ENCODE measurements around the gene FHOD1. TPM values are rescaled to one million over a fixed set of nuclear protein-coding genes. Genes with fewer than 3 reads are reported as not detected.

Gene FHOD1
- total and polyA plus RNA-seq, 2 of the 13 experiments (the other 11 are each of a cell fraction or from before 2014, with no cell fraction given), result 20.0 to 20.8 TPM

- TF ChIP-seq, protein P1, sequence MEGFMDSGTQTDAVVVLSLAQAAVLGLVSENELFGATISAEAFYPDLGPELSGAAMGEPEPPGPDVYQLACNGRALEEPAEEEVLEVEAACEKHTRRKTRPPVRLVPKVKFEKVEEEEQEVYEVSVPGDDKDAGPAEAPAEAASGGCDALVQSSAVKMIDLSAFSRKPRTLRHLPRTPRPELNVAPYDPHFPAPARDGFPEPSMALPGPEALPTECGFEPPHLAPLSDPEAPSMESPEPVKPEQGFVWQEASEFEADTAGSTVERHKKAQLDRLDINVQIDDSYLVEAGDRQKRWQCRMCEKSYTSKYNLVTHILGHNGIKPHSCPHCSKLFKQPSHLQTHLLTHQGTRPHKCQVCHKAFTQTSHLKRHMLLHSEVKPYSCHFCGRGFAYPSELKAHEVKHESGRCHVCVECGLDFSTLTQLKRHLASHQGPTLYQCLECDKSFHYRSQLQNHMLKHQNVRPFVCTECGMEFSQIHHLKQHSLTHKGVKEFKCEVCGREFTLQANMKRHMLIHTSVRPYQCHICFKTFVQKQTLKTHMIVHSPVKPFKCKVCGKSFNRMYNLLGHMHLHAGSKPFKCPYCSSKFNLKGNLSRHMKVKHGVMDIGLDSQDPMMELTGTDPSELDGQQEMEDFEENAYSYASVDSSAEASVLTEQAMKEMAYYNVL (CRISPR knock-in tag; IDR thresholded peaks at IDR 0.05; ENCODE audit: borderline replicate concordance), result peak; percentile 91; the same call in 1 of the 2 replicates
- TF ChIP-seq, protein P2, sequence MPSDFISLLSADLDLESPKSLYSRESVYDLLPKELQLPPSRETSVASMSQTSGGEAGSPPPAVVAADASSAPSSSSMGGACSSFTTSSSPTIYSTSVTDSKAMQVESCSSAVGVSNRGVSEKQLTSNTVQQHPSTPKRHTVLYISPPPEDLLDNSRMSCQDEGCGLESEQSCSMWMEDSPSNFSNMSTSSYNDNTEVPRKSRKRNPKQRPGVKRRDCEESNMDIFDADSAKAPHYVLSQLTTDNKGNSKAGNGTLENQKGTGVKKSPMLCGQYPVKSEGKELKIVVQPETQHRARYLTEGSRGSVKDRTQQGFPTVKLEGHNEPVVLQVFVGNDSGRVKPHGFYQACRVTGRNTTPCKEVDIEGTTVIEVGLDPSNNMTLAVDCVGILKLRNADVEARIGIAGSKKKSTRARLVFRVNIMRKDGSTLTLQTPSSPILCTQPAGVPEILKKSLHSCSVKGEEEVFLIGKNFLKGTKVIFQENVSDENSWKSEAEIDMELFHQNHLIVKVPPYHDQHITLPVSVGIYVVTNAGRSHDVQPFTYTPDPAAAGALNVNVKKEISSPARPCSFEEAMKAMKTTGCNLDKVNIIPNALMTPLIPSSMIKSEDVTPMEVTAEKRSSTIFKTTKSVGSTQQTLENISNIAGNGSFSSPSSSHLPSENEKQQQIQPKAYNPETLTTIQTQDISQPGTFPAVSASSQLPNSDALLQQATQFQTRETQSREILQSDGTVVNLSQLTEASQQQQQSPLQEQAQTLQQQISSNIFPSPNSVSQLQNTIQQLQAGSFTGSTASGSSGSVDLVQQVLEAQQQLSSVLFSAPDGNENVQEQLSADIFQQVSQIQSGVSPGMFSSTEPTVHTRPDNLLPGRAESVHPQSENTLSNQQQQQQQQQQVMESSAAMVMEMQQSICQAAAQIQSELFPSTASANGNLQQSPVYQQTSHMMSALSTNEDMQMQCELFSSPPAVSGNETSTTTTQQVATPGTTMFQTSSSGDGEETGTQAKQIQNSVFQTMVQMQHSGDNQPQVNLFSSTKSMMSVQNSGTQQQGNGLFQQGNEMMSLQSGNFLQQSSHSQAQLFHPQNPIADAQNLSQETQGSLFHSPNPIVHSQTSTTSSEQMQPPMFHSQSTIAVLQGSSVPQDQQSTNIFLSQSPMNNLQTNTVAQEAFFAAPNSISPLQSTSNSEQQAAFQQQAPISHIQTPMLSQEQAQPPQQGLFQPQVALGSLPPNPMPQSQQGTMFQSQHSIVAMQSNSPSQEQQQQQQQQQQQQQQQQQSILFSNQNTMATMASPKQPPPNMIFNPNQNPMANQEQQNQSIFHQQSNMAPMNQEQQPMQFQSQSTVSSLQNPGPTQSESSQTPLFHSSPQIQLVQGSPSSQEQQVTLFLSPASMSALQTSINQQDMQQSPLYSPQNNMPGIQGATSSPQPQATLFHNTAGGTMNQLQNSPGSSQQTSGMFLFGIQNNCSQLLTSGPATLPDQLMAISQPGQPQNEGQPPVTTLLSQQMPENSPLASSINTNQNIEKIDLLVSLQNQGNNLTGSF (CRISPR knock-in tag; IDR thresholded peaks at IDR 0.05), result peak; percentile 83; the same call in 1 of the 2 replicates
- TF ChIP-seq ZNF383 (CRISPR knock-in tag; IDR thresholded peaks at IDR 0.05; ENCODE audit: borderline replicate concordance) (no peak), IRX3 (CRISPR knock-in tag; IDR thresholded peaks at IDR 0.05; ENCODE audit: borderline replicate concordance, low read depth) (no peak; the same call in 1 of the 2 replicates), ZNF83 (CRISPR knock-in tag; IDR thresholded peaks at IDR 0.05; ENCODE audit: borderline replicate concordance) (peak; percentile 86), FUBP1 (CRISPR knock-in tag; IDR thresholded peaks at IDR 0.05; ENCODE audit: borderline replicate concordance) (no peak), HCFC1 (IDR thresholded peaks at IDR 0.05; ENCODE audit: low read depth, low read length) (no peak), KDM4B (CRISPR knock-in tag; IDR thresholded peaks at IDR 0.05) (peak; percentile 97), ZNF678 (CRISPR knock-in tag; IDR thresholded peaks at IDR 0.05) (0 out of 2 replicates have a peak, but pooled peaks have one; percentile 57), ZNF367 (CRISPR knock-in tag; IDR thresholded peaks at IDR 0.05; ENCODE audit: borderline replicate concordance) (no peak), ARNTL (CRISPR knock-in tag; IDR thresholded peaks at IDR 0.05) (peak; percentile 76), ARNT2 (CRISPR knock-in tag; IDR thresholded peaks at IDR 0.05; ENCODE audit: low read depth) (peak; percentile 94), GFI1 (CRISPR knock-in tag; IDR thresholded peaks at IDR 0.05; ENCODE audit: borderline replicate concordance) (peak; percentile 19; the same call in 1 of the 2 replicates), CCAR2 (optimal IDR thresholded peaks at IDR 0.05; ENCODE audit: low read depth, low read length) (no peak), ZNF446 (CRISPR knock-in tag; IDR thresholded peaks at IDR 0.05) (no peak), ZNF333 (CRISPR knock-in tag; IDR thresholded peaks at IDR 0.05; ENCODE audit: borderline replicate concordance) (peak; percentile 95; the same call in 1 of the 2 replicates), HES4 (CRISPR knock-in tag; IDR thresholded peaks at IDR 0.05; ENCODE audit: borderline replicate concordance) (peak; percentile 50; the same call in 1 of the 2 replicates), NFKBIZ (CRISPR knock-in tag; IDR thresholded peaks at IDR 0.05) (peak; percentile 75; the same call in 1 of the 2 replicates)
- TF ChIP-seq, protein P3, sequence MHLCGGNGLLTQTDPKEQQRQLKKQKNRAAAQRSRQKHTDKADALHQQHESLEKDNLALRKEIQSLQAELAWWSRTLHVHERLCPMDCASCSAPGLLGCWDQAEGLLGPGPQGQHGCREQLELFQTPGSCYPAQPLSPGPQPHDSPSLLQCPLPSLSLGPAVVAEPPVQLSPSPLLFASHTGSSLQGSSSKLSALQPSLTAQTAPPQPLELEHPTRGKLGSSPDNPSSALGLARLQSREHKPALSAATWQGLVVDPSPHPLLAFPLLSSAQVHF (CRISPR knock-in tag; IDR thresholded peaks at IDR 0.05), result no peak; the same call in 1 of the 2 replicates
Observed at GRCh38 chr16:67184995-67185650, 62.2 kb downstream of the FHOD1 start (continued).
